Hair follicle dermal papilla cell (primary cell): ENCODE results near the gene NUTM2F. TPM values are rescaled to one million over a fixed set of nuclear protein-coding genes. Genes with fewer than 3 reads are reported as not detected.

Source experiments
- total RNA-seq: library from RNA; depleted of rRNA; stranded (reverse); fragments of >200 nt; gene quantifications from 2 replicates; pipeline ENCODE4 v1.2.3, GENCODE V29; 2012

The NUTM2F gene
- not detected in 2 replicates for total RNA-seq

GRCh38 chr9:94328544-94328943 lies at the start of gene NUTM2F:
Gene NUTM2F (minus strand): TSS chr9:94328644. CDS start chr9:94328623, 21 bp downstream.

Other genes starting within 250 kb of the NUTM2F start
- gene PTPDC1, start 244.2 kb downstream of the NUTM2F start, total RNA-seq, result 8.5 and 10.9 TPM in 2 replicates
- gene ZNF169, start 69.3 kb downstream of the NUTM2F start, total RNA-seq, result 5.0 and 5.7 TPM in 2 replicates
- not detected in 2 replicates for gene PCAT7, start 226.4 kb upstream of the NUTM2F start, total RNA-seq